ENCODE measurements around the gene ZNF438. TPM values are rescaled to one million over a fixed set of nuclear protein-coding genes. Genes with fewer than 3 reads are reported as not detected.

The ZNF438 gene
- total RNA-seq, 2 donors from 2014 or later = 2.7 to 4.3 TPM

GRCh38 chr10:30820261-30820991 is 211.2 kb downstream of the ZNF438 start:
- no peak for DNase-seq
- Histone ChIP-seq H3K4me1 (no peaks in the 10 kb centered on the region), H3K9me3 (no peaks in the 10 kb centered on the region), H3K9ac (ENCODE audit: low read depth in 2 of 2, low read length in 2 of 2) (no peak overlapping the region), H3K36me3 (no peaks in the 10 kb centered on the region), H3K27ac (no peak overlapping the region), H3K4me3 (no peak overlapping the region), H3K27me3 (no peaks in the 10 kb centered on the region)
- TF ChIP-seq, protein P1, sequence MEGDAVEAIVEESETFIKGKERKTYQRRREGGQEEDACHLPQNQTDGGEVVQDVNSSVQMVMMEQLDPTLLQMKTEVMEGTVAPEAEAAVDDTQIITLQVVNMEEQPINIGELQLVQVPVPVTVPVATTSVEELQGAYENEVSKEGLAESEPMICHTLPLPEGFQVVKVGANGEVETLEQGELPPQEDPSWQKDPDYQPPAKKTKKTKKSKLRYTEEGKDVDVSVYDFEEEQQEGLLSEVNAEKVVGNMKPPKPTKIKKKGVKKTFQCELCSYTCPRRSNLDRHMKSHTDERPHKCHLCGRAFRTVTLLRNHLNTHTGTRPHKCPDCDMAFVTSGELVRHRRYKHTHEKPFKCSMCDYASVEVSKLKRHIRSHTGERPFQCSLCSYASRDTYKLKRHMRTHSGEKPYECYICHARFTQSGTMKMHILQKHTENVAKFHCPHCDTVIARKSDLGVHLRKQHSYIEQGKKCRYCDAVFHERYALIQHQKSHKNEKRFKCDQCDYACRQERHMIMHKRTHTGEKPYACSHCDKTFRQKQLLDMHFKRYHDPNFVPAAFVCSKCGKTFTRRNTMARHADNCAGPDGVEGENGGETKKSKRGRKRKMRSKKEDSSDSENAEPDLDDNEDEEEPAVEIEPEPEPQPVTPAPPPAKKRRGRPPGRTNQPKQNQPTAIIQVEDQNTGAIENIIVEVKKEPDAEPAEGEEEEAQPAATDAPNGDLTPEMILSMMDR (IDR thresholded peaks at IDR 0.05) = no peak
- intact Hi-C loops (cut with DNase I) = no loop called here

GRCh38 chr10:30819341-30820181 is 212.1 kb downstream of the ZNF438 start:
- Histone ChIP-seq H3K27me3 (no peaks in the 10 kb centered on the region), H3K4me3 (no peak overlapping the region), H3K27ac (no peak overlapping the region), H3K36me3 (no peaks in the 10 kb centered on the region), H3K9ac (ENCODE audit: low read depth in 2 of 2, low read length in 2 of 2) (no peak overlapping the region), H3K4me1 (no peaks in the 10 kb centered on the region), H3K9me3 (no peaks in the 10 kb centered on the region)
- no peak for DNase-seq
- TF ChIP-seq, protein P1 (IDR thresholded peaks at IDR 0.05) = no peak
- intact Hi-C loops (cut with DNase I) = no loop called here

GRCh38 chr10:30818854-30819253 is 212.8 kb downstream of the ZNF438 start:
- Histone ChIP-seq H3K27ac (no peak overlapping the region), H3K36me3 (no peaks in the 10 kb centered on the region), H3K4me1 (no peaks in the 10 kb centered on the region), H3K9me3 (no peaks in the 10 kb centered on the region), H3K4me3 (no peak overlapping the region), H3K9ac (ENCODE audit: low read depth in 2 of 2, low read length in 2 of 2) (no peak overlapping the region), H3K27me3 (no peaks in the 10 kb centered on the region)
- DNase-seq = no peak
- TF ChIP-seq, protein P1 (IDR thresholded peaks at IDR 0.05) = no peak
- intact Hi-C loops (cut with DNase I) = no loop called here

DNA sequence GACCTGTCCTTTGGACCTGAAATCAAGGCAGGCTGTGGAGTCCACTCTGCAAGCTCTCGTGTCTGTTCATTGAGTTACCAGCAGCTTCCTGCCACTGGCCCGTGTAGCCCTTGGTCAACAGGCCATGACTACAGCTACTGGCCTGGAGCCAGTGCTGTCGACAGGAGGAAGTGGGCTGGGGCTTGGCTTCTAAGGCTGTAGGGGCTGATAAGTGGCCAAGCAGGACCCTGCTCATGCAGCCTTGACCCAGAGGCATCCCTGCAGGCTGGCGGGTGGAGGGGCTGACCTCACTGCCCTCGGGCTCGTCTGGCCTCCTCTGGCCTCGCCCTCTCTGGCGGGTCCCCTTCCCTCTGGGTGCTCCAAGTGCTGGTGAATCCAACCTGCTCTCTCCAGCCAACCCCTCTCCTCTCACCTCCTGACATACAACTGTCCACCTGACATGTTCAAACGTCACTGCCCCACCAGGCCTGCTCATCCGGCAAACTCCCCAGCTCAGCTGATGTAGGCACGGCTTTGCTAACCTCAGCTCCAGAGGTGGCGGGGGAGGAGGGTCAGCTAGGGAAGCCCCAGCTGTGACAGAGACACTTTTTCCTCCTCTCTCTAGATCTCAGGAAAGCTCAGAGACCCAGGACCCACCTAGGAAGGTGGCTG is 213.5 kb downstream of the ZNF438 start:
- Histone ChIP-seq H3K27me3 (no peaks in the 10 kb centered on the region), H3K27ac (no peak overlapping the region), H3K9me3 (no peaks in the 10 kb centered on the region), H3K9ac (ENCODE audit: low read depth in 2 of 2, low read length in 2 of 2) (no peak overlapping the region), H3K4me3 (no peak overlapping the region), H3K4me1 (no peaks in the 10 kb centered on the region), H3K36me3 (no peaks in the 10 kb centered on the region)
- TF ChIP-seq, protein P1 (IDR thresholded peaks at IDR 0.05) = no peak
- intact Hi-C loops (cut with DNase I) = no loop called here
- no peak for DNase-seq

DNA sequence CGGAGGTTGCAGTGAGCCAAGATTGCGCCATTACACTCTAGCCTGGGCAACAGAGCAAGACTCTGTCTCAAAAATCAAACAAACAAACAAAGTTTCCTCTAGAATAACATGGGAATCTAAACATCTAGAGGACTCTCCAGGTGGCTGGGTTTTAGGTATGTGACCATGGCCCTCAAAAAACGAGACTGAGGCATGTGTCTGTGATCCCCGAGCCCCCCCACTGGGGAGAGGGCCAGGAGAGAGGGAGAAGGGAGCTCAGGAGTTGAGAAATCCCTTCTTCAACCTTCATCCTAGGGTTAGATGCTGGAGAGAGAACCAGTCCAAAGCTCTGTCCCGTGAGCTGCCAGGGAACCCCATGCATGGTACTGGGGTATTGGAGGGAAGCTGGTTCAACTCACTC is 214.1 kb downstream of the ZNF438 start:
- Histone ChIP-seq H3K4me1 (no peaks in the 10 kb centered on the region), H3K27ac (no peak overlapping the region)

More for the DNA sequence above, 214.1 kb downstream of the ZNF438 start:
- no peaks in the 10 kb centered on the region for H3K36me3 ChIP-seq
- intact Hi-C loops (cut with DNase I) = no loop called here
- no peaks in the 10 kb centered on the region for H3K9me3 ChIP-seq
- TF ChIP-seq, protein P1 (IDR thresholded peaks at IDR 0.05) = no peak
- no peak for DNase-seq
- H3K4me3 ChIP-seq = no peak overlapping the region
- no peak overlapping the region for H3K9ac ChIP-seq (ENCODE audit: low read depth in 2 of 2, low read length in 2 of 2)
- no peaks in the 10 kb centered on the region for H3K27me3 ChIP-seq
